Jurkat, Clone E6-1 (cell line): ENCODE data around the gene MDH2.
"Not testable (repeated sequence)": the region's sequence is repeated elsewhere in the genome, so short reads cannot be mapped to it uniquely, and the experiment has no call there.

Source experiments
- DNase-seq: peaks from one replicate; pipeline ENCODE4 v3.0.0-alpha.2; 2011; ENCODE audit warnings: low read depth, low spot score
- H3K4me3 ChIP-seq: 2 replicates; pipeline ENCODE4 v1.5.1; 2011; ENCODE audit warnings: mild to moderate bottlenecking, low read length, control low read depth, moderate library complexity

The MDH2 gene

GRCh38 chr7:76094326-76094725, 46.4 kb downstream of the MDH2 start:
- H3K4me3 ChIP-seq, DNase-seq: not testable (repeated sequence)

GRCh38 chr7:76095908-76096307, 48.0 kb downstream of the MDH2 start:
- DNase-seq = no peak
- H3K4me3 ChIP-seq = no peak overlapping the region

GRCh38 chr7:76101693-76102437, 54.0 kb downstream of the MDH2 start:
- peak; percentile 15 for DNase-seq
- not testable (repeated sequence) for H3K4me3 ChIP-seq

- not testable (repeated sequence) for H3K4me3 ChIP-seq, DNase-seq
Measured at GRCh38 chr7:76103788-76104187, 55.9 kb downstream of the MDH2 start.

GRCh38 chr7:76106130-76106529, 58.2 kb downstream of the MDH2 start:
- not testable (repeated sequence) for H3K4me3 ChIP-seq, DNase-seq

- DNase-seq = no peak
- no peak overlapping the region for H3K4me3 ChIP-seq
Measured at GRCh38 chr7:76106893-76107292, 59.0 kb downstream of the MDH2 start.

GRCh38 chr7:76108540-76109233, 60.8 kb downstream of the MDH2 start:
- no peak overlapping the region for H3K4me3 ChIP-seq
- DNase-seq = no peak

- not testable (repeated sequence) for DNase-seq, H3K4me3 ChIP-seq
Measured at GRCh38 chr7:76113042-76113630, 65.2 kb downstream of the MDH2 start.

- DNase-seq, H3K4me3 ChIP-seq: not testable (repeated sequence)
Measured at GRCh38 chr7:76114742-76115141, 66.8 kb downstream of the MDH2 start.
